HG02763 (cell line): ENCODE data around the gene CHRM5.

Experiments
- ATAC-seq: cut with Tn5 transposase; IDR thresholded peaks from one replicate; pipeline ENCODE4 v1.9.1; 2021; ENCODE audit warnings: mild to moderate bottlenecking, moderate library complexity; ENCODE audit not compliant: unreplicated experiment

CHRM5 gene

DNA sequence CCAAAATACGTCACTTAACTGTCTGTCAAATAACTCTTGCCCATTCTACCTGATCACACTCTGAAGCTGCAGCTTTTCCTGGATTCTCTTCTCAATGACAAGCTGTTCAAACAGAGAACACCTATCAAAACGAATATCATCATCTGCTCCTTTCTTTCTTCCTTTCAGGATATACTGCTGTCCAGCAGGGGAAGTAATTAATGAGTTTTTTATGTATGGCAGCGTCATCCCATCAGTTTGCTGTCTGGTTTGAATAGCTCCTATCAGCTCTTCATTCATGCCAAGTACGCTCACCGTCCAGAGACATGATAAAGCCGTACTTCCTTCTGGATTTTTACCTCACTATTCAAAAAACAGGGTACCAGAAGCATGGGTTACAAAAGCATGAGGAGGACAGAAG, at the start of gene CHRM5:
Gene CHRM5, plus strand, starts transcription at position 274 of the 400 bp plus-strand sequence. CDS start 94,221 bp downstream, outside the sequence.
- no peak for ATAC-seq

DNA sequence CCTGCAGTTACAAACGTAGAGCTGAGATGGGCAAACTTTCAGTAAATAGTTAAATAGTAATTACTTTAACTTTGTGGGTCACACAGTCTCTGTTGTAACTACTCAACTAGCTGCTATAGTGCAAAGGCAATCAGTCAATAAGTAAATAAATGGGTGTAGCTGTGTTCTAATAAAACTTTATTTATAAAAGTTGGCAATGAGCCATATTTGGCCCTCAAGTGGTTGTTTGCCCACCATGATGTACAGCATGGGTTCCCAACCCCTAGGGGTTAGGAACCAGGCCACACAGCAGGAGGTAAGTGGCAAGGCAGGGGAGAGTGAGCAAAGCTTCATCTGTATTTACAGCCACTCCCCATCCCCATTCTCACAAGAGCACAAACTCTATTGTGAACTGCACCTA, 44.9 kb upstream of the CHRM5 start:
- no peak for ATAC-seq

GRCh38 chr15:33926260-33926659, 42.0 kb upstream of the CHRM5 start:
- no peak for ATAC-seq

GRCh38 chr15:33932734-33933133, 35.6 kb upstream of the CHRM5 start:
- no peak for ATAC-seq

GRCh38 chr15:33934396-33934795, 33.9 kb upstream of the CHRM5 start:
- no peak for ATAC-seq

GRCh38 chr15:33934921-33935320, 33.4 kb upstream of the CHRM5 start:
- no peak for ATAC-seq

GRCh38 chr15:33941279-33942063, 26.8 kb upstream of the CHRM5 start:
- no peak for ATAC-seq

- ATAC-seq = no peak
Measured at GRCh38 chr15:33946152-33946551, 22.1 kb upstream of the CHRM5 start.

DNA sequence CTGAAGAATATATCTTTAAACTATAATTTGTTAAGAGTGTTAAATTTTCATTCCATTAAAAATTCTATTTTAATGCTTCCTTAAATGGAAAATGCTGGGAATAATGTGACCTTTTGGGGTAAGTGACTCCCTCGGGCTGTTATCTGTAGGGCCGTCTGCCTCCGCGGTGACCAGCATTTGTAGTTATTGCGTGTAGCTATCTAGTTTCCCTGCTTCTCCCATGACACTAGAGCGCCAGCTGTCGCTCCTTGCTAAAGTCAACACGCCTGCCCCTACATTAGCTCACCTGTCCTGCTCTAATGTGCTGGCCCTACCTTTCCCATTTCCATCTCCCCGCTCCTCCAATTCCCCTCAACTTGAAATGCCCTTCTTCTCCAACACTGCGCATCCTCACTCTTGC, 12.4 kb upstream of the CHRM5 start:
- no peak for ATAC-seq

GRCh38 chr15:33956397-33956796, 11.9 kb upstream of the CHRM5 start:
- no peak for ATAC-seq

GRCh38 chr15:33959844-33960548, 8.3 kb upstream of the CHRM5 start:
- ATAC-seq = no peak

DNA sequence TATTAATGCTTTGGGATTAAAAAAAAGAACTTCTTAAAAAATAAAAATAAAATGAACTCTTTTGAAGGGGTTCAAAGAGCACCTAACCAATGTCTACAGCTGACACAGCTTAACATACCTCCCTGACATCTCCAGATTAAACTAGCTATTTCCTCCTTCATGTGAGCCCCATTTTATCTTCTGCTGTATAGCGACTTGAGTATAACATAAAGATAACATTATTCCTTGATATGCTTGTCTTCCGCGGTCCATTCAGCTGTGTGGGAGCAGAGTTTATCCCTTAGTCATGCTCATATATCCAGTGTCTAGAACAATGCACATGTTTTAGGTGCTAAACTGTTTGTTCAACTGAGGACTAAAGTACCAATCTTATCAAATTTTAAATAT, 7.8 kb upstream of the CHRM5 start:
- no peak for ATAC-seq

- no peak for ATAC-seq
Measured at GRCh38 chr15:33963831-33964664, 4.2 kb upstream of the CHRM5 start.

DNA sequence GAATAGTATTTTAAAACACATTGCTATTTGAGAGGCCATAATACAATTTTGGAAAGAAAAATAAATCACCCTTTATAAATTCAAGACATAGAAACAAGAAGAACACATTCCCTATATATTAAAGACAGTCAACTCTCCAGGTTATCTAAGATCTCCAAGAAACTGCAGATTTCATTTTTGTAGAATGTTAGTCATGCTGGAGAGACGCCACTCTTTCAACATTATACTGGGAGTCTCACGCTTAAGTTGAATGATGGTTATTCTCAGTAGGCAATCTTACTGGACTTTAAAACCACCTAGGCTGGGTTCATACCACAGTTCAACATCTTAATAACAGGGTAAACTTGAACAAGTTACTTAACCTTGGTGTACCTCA, 3.6 kb upstream of the CHRM5 start:
- no peak for ATAC-seq

DNA sequence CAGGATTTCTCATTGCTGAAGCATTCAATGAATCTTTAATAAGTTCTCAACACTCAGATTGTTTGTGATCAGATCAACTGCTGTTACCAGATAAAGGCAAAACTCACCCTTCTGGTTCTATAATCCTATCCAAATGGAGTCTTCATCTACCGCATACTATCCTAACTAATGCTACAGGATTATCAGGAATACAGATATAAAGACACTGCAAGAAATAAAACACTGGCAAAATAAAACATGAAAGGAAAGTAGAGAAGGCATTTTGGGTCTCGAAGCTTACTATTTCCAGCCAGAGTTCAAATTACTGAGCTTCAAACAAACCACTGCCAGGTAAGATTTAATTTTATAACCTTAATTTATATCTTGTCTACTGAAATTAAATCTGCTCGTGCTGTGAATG, 524 bp downstream of the CHRM5 start:
- ATAC-seq = no peak

DNA sequence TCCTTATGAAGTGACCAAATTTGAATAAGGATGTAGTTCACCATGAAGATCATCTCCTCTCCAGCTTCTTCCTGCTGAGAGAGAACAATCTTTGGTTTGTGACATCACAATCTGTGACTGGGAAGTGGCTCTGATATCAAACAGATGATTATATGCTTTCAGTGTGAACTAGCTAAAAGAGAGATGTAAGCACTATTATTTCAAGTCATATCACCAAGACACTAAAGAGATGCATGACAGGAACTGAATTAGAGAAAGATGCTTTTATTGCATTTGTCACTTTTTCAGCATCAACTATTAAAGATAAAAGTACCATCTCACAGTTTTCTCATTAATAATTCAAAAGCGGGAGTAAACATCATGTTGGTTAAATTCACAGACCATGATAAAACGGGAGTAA, 3.5 kb downstream of the CHRM5 start:
- ATAC-seq = no peak

DNA sequence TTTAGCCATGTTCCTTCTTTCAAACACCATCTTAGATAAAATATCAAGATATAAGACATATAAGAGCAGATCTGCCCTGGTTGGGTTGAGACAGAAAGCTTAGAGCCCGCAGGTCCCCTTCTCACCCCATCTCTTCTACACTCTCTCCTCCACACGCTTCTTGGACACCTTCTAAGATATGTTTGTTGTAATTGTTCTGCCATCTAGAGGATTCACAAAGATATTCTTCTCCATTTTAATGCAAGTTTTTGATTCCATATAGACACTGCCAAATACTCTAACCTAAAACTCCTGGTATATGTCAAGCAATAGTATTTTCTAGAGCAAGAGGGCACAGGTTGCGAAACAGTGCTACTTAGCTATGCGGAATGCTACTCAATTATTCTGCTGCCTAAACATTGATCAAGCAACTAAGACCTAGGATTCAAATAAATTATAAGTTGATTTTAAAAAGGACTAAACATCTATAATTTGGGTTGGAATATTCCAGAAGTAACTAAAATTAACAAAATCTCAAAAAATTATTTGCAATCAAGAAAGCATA, 6.8 kb downstream of the CHRM5 start:
- ATAC-seq = no peak

- ATAC-seq = no peak
Measured at GRCh38 chr15:33980159-33980558, 11.9 kb downstream of the CHRM5 start.

- no peak for ATAC-seq
Measured at GRCh38 chr15:33982516-33982915, 14.2 kb downstream of the CHRM5 start.

GRCh38 chr15:33985287-33985686, 17.0 kb downstream of the CHRM5 start:
- no peak for ATAC-seq

- no peak for ATAC-seq
Measured at GRCh38 chr15:33985751-33986150, 17.5 kb downstream of the CHRM5 start.
